Smooth muscle cell (in vitro differentiated cells): ENCODE results near the gene P4HA2. TPM values are rescaled to one million over a fixed set of nuclear protein-coding genes. Genes with fewer than 3 reads are reported as not detected.

Experiments
- DNase-seq: peaks from one replicate; lab custom pipeline; 2025; ENCODE audit not compliant: unreplicated experiment; lab: John Stamatoyannopoulos, UW
- H2AFZ ChIP-seq: fragments of 200-600 bp; sonication (generic); 2 replicates; pipeline ENCODE4 v1.6.0; 2016; ENCODE audit warnings: antibody characterized with exemption, low read depth, mild to moderate bottlenecking
- H3F3A ChIP-seq: fragments of 200-600 bp; sonication (generic); 2 replicates; pipeline ENCODE4 v1.6.0; 2017; ENCODE audit warnings: antibody characterized with exemption, low read depth
- H3K27ac ChIP-seq: fragments of 200-600 bp; sonication (generic); 2 replicates; pipeline ENCODE4 v1.5.1; 2016; ENCODE audit warnings: low read depth, mild to moderate bottlenecking
- H3K27me3 ChIP-seq: fragments of 200-600 bp; sonication (generic); 2 replicates; pipeline ENCODE4 v1.6.1; 2016; ENCODE audit warnings: low read depth, mild to moderate bottlenecking
- H3K36me3 ChIP-seq: fragments of 200-600 bp; sonication (generic); 2 replicates; pipeline ENCODE4 v1.5.1; 2016; ENCODE audit warnings: low read depth
- H3K4me1 ChIP-seq: fragments of 200-600 bp; sonication (generic); 2 replicates; pipeline ENCODE4 v1.5.1; 2016; ENCODE audit warnings: low read depth
- H3K4me2 ChIP-seq: fragments of 200-600 bp; sonication (generic); 2 replicates; pipeline ENCODE4 v1.6.0; 2016; ENCODE audit warnings: mild to moderate bottlenecking
- H3K4me3 ChIP-seq: fragments of 200-600 bp; sonication (generic); 2 replicates; pipeline ENCODE4 v1.5.1; 2016; ENCODE audit warnings: mild to moderate bottlenecking
- H3K79me2 ChIP-seq: fragments of 200-600 bp; sonication (generic); 2 replicates; pipeline ENCODE4 v1.6.0; 2016; ENCODE audit warnings: low read depth, mild to moderate bottlenecking
- H3K9ac ChIP-seq: fragments of 200-600 bp; sonication (generic); 2 replicates; pipeline ENCODE4 v1.6.0; 2016; ENCODE audit warnings: low read depth
- H3K9me3 ChIP-seq: fragments of 200-600 bp; sonication (generic); replicated peaks from 2 replicates; pipeline ENCODE4 v1.5.1; 2016; ENCODE audit warnings: low read depth
- H4K20me1 ChIP-seq: fragments of 200-600 bp; sonication (generic); 2 replicates; pipeline ENCODE4 v1.6.0; 2016; ENCODE audit warnings: low read depth
- CTCF ChIP-seq: fragments of 200-600 bp; sonication (generic); IDR thresholded peaks from 2 replicates; pipeline ENCODE4 v1.5.1; 2017; ENCODE audit warnings: borderline replicate concordance, mild to moderate bottlenecking, antibody characterized with exemption; ENCODE audit not compliant: insufficient read depth, poor library complexity, severe bottlenecking
- WGBS: methylation state at CpG from one replicate; pipeline ENCODE4 v1.1.7; 2016; ENCODE audit warnings: low lambda C conversion rate; 5-methylcytosine and 5-hydroxymethylcytosine counted together
- polyA plus RNA-seq: library from polyadenylated mRNA; unstranded; fragments of >200 nt; fragmentation: Nextera tagmentation; extraction: Ambion mirVana; gene quantifications from 2 replicates; pipeline ENCODE4 v1.2.1, GENCODE V29; 2016
- total RNA-seq: library from RNA; depleted of rRNA; stranded (reverse); fragments of >200 nt; gene quantifications from 2 replicates; pipeline ENCODE4 v1.2.3, GENCODE V29; 2014

P4HA2 gene
- total and polyA plus RNA-seq, 2 experiments from 2014 or later, result 352 to 707 TPM

- Histone ChIP-seq H3K79me2 (peaks cover 6% of the 10 kb centered on the region), H3K9me3 (no peaks in the 10 kb centered on the region), H3K4me2 (no peak overlapping the region), H4K20me1 (peaks cover 97% of the 10 kb centered on the region), H3K27me3 (no peaks in the 10 kb centered on the region), H3K36me3 (peaks cover 23% of the 10 kb centered on the region), H3K4me1 (no peaks in the 10 kb centered on the region), H3K9ac (no peak overlapping the region), H3K4me3 (no peak overlapping the region), H3K27ac (no peak overlapping the region), H2AFZ (no peak overlapping the region), H3F3A (peaks cover 6% of the 10 kb centered on the region)
- TF ChIP-seq CTCF, result no peak
- 98% methylated on average over 6 of the region's 6 CpGs for WGBS
- DNase-seq, result no peak
These were observed 23.7 kb downstream of the P4HA2 start for GRCh38 chr5:132203916-132204315.

GRCh38 chr5:132203464-132203818 lies 24.2 kb downstream of the P4HA2 start:
- 96% methylated on average over 4 of the region's 4 CpGs for WGBS

GRCh38 chr5:132202711-132203463 lies 24.8 kb downstream of the P4HA2 start:
- no peak overlapping the region for H3K27ac ChIP-seq
- no peaks in the 10 kb centered on the region for H3K4me1 ChIP-seq
- H3K27me3 ChIP-seq, result no peaks in the 10 kb centered on the region
- H3K9ac ChIP-seq, result no peak overlapping the region
- H3F3A ChIP-seq, result peaks cover 6% of the 10 kb centered on the region
- H3K36me3 ChIP-seq, result peaks cover 23% of the 10 kb centered on the region
- no peak overlapping the region for H2AFZ ChIP-seq
- DNase-seq, result no peak
- no peak overlapping the region for H3K4me3 ChIP-seq
- no peaks in the 10 kb centered on the region for H3K9me3 ChIP-seq
- no peak for TF ChIP-seq CTCF
- no peak overlapping the region for H3K4me2 ChIP-seq
- peaks cover 6% of the 10 kb centered on the region for H3K79me2 ChIP-seq
- H4K20me1 ChIP-seq, result peaks cover 99% of the 10 kb centered on the region
- 100% methylated on average over 2 of the region's 2 CpGs for WGBS

More at GRCh38 chr5:132203464-132203818, 24.2 kb downstream of the P4HA2 start:
- Histone ChIP-seq H4K20me1 (peaks cover 97% of the 10 kb centered on the region), H3K4me2 (no peak overlapping the region), H3K79me2 (peaks cover 6% of the 10 kb centered on the region), H3K4me3 (no peak overlapping the region), H3K9ac (no peak overlapping the region), H3K36me3 (peaks cover 23% of the 10 kb centered on the region), H3K27me3 (no peaks in the 10 kb centered on the region), H3K27ac (no peak overlapping the region), H2AFZ (no peak overlapping the region), H3K4me1 (no peaks in the 10 kb centered on the region), H3F3A (peaks cover 6% of the 10 kb centered on the region), H3K9me3 (no peaks in the 10 kb centered on the region)
- no peak for TF ChIP-seq CTCF
- no peak for DNase-seq
